Esophagus muscularis mucosa (tissue), 4 donors: ENCODE data around the gene CCNL1. TPM values are rescaled to one million over a fixed set of nuclear protein-coding genes. Genes with fewer than 3 reads are reported as not detected.

Source experiments
- DNase-seq: peaks from one replicate; pipeline ENCODE4 v3.0.0-alpha.2; 2017; ENCODE audit errors: extremely low spot score
- H3K27ac ChIP-seq, 4 donors: fragments of 200-600 bp; sonication (generic); replicated peaks in 1 of 4; 1 replicate in 3 of 4; 2 replicates in 1 of 4; pipeline ENCODE4 v1.5.1; 2016 to 2019; ENCODE audit warnings: mild to moderate bottlenecking in 1 of 4
- H3K27me3 ChIP-seq, 4 donors: fragments of 200-600 bp; sonication (generic); one replicate each; pipeline versions ENCODE4 v1.5.1 to v1.6.0; 2016 to 2019
- H3K36me3 ChIP-seq, 4 donors: fragments of 200-600 bp; sonication (generic); one replicate each; pipeline ENCODE4 v1.5.1; 2016 to 2019
- H3K4me1 ChIP-seq, 4 donors: fragments of 200-600 bp; sonication (generic); one replicate each; pipeline ENCODE4 v1.5.1; 2016 to 2019
- H3K4me3 ChIP-seq, 4 donors: fragments of 200-600 bp; sonication (generic); 1 replicate in 2 of 4; 2 replicates in 2 of 4; pipeline ENCODE4 v1.5.1; 2016 to 2019; ENCODE audit warnings: mild to moderate bottlenecking in 4 of 4, moderate library complexity in 1 of 4
- H3K9me3 ChIP-seq, 4 donors: fragments of 200-600 bp; sonication (generic); 1 replicate in 3 of 4; 2 replicates in 1 of 4; pipeline ENCODE4 v1.5.1; 2016 to 2019
- CTCF ChIP-seq, 3 experiments: fragments of 200-600 bp in 2 of 3; fragments of 450-650 bp in 1 of 3; sonication (generic) in 2 of 3; IDR thresholded peaks; one replicate each; pipeline ENCODE4 v1.5.1; 2017 to 2019; ENCODE audit warnings: antibody characterized with exemption in 3 of 3, mild to moderate bottlenecking in 2 of 3, moderate library complexity in 1 of 3
- EP300 ChIP-seq: sonication (generic); formaldehyde crosslinking; IDR thresholded peaks from one replicate; pipeline ENCODE4 v1.6.1; 2017; ENCODE audit warnings: antibody characterized with exemption
- POLR2A ChIP-seq: fragments of 450-650 bp; IDR thresholded peaks from one replicate; pipeline ENCODE4 v1.6.1; 2017; ENCODE audit warnings: antibody characterized with exemption, moderate library complexity, mild to moderate bottlenecking, low read depth
- POLR2AphosphoS5 ChIP-seq, 2 donors: sonication (generic); formaldehyde crosslinking; IDR thresholded peaks; one replicate each; pipeline ENCODE4 v1.6.1; 2017; ENCODE audit warnings: antibody characterized with exemption in 2 of 2
- WGBS: methylation state at CpG from one replicate; pipeline ENCODE4 v1.1.5; 2018; 5-methylcytosine and 5-hydroxymethylcytosine counted together
- intact Hi-C: fragments of 100-400 bp; cut with DNase I; formaldehyde crosslinking; loops from one replicate; pipeline ENCODE4 v1.15.1; 2023
- total RNA-seq, 4 donors: library from RNA; depleted of rRNA; stranded (reverse); fragments of >200 nt; gene quantifications; one replicate each; pipeline versions ENCODE4 v1.1.0 to v1.2.1, GENCODE V29; 2016

The CCNL1 gene
- total RNA-seq, 4 donors from 2014 or later: 45.3 to 180 (median 77.3) TPM

- DNase-seq: peak; percentile 42
- TF ChIP-seq EP300: no peak
- TF ChIP-seq CTCF (IDR thresholded peaks at IDR 0.05): no peak
- no peak for TF ChIP-seq POLR2AphosphoS5 (IDR thresholded peaks at IDR 0.05)
- TF ChIP-seq POLR2A: no peak
- Histone ChIP-seq H3K36me3 (no peaks in the 10 kb centered on the region), H3K27ac (no peak overlapping the region), H3K4me1 (peaks cover 33 to 41% (median 36%) of the 10 kb centered on the region in 4 donors), H3K4me3 (no peak overlapping the region), H3K9me3 (no peaks in the 10 kb centered on the region), H3K27me3 (no peaks in the 10 kb centered on the region)
- intact Hi-C loops: no loop called here
- 95% methylated on average over 5 of the region's 5 CpGs for WGBS
Measured at GRCh38 chr3:157127268-157127667, 32.7 kb downstream of the CCNL1 start.

- TF ChIP-seq POLR2AphosphoS5 (IDR thresholded peaks at IDR 0.05): no peak
- TF ChIP-seq POLR2A: no peak
- TF ChIP-seq EP300: no peak
- TF ChIP-seq CTCF (IDR thresholded peaks at IDR 0.05): no peak
- WGBS: 95% methylated on average over 1 of the region's 1 CpG
- H3K27me3 ChIP-seq: no peaks in the 10 kb centered on the region
- no peak overlapping the region for H3K27ac ChIP-seq
- peak; percentile 21 for DNase-seq
- peaks cover 31 to 42% (median 34%) of the 10 kb centered on the region in 4 donors for H3K4me1 ChIP-seq
- no peak overlapping the region for H3K4me3 ChIP-seq
- H3K36me3 ChIP-seq: no peaks in the 10 kb centered on the region
- H3K9me3 ChIP-seq: no peaks in the 10 kb centered on the region
- intact Hi-C loops: no loop called here
Measured at GRCh38 chr3:157126365-157126764, 33.6 kb downstream of the CCNL1 start.

GRCh38 chr3:157125101-157125500 lies 34.8 kb downstream of the CCNL1 start:
- peaks cover 19 to 30% (median 21%) of the 10 kb centered on the region in 4 donors for H3K4me1 ChIP-seq
- TF ChIP-seq CTCF (IDR thresholded peaks at IDR 0.05): no peak
- TF ChIP-seq EP300: no peak
- no peak for TF ChIP-seq POLR2AphosphoS5 (IDR thresholded peaks at IDR 0.05)
- no peak for TF ChIP-seq POLR2A
- H3K9me3 ChIP-seq: no peaks in the 10 kb centered on the region
- no peak for DNase-seq
- no peak overlapping the region for H3K27ac ChIP-seq
- no peaks in the 10 kb centered on the region for H3K36me3 ChIP-seq
- no peaks in the 10 kb centered on the region for H3K27me3 ChIP-seq
- no peak overlapping the region for H3K4me3 ChIP-seq
- intact Hi-C loops: no loop called here

- intact Hi-C loops: no loop called here
- no peaks in the 10 kb centered on the region for H3K36me3 ChIP-seq
Measured at GRCh38 chr3:157123621-157124020, 36.3 kb downstream of the CCNL1 start.

GRCh38 chr3:157122832-157123427 lies 37.0 kb downstream of the CCNL1 start:
- H3K36me3 ChIP-seq: no peaks in the 10 kb centered on the region
- 89% methylated on average over 3 of the region's 3 CpGs for WGBS
- H3K9me3 ChIP-seq: no peaks in the 10 kb centered on the region
- TF ChIP-seq POLR2A (no peak), EP300 (no peak), CTCF (IDR thresholded peaks at IDR 0.05) (no peak), POLR2AphosphoS5 (IDR thresholded peaks at IDR 0.05) (no peak)
- no peak overlapping the region for H3K4me3 ChIP-seq
- peaks cover 0 to 8% (median under 1%) of the 10 kb centered on the region in 4 donors for H3K4me1 ChIP-seq
- H3K27me3 ChIP-seq: no peaks in the 10 kb centered on the region
- intact Hi-C loops: no loop called here
- H3K27ac ChIP-seq: peak overlapping the region in 1 of 4 donors; percentile 4
- no peak for DNase-seq

More at GRCh38 chr3:157123621-157124020, 36.3 kb downstream of the CCNL1 start:
- Histone ChIP-seq H3K9me3 (no peaks in the 10 kb centered on the region), H3K27me3 (no peaks in the 10 kb centered on the region), H3K4me3 (no peak overlapping the region), H3K27ac (no peak overlapping the region), H3K4me1 (peaks cover 4 to 15% (median 7%) of the 10 kb centered on the region in 4 donors)
- no peak for TF ChIP-seq POLR2A
- no peak for DNase-seq
